GM12878 (cell line): ENCODE results near the gene ITGB2. TPM values are rescaled to one million over a fixed set of nuclear protein-coding genes. Genes with fewer than 3 reads are reported as not detected.

Source experiments
- ATAC-seq: fragments of 200-7000 bp; cut with Tn5 transposase; 3 replicates; pipeline ENCODE4 v1.9.1; 2020; ENCODE audit warnings: mild to moderate bottlenecking, moderate library complexity
- BruUV-seq: library from RNA; stranded (reverse); fragments of 400-500 nt; replicated peaks from 2 replicates; lab custom pipeline; 2021; lab: Mats Ljungman, UMichigan
- CTCF ChIA-PET: fragments of 300-600 bp; sonication (Branson Sonifier 250); formaldehyde crosslinking; extraction: SDS; loops from one replicate; lab custom pipeline; 2021; ENCODE audit warnings: inconsistent platforms; lab: Yijun Ruan, JAX
- POLR2A ChIA-PET: fragments of 350-600 bp; formaldehyde crosslinking; extraction: SDS; loops from one replicate; lab custom pipeline; 2021; ENCODE audit warnings: inconsistent platforms; lab: Charles Lee
- RAD21 ChIA-PET: fragments of 300-600 bp; sonication (Branson Sonifier 250); formaldehyde crosslinking; loops from one replicate; lab custom pipeline; 2023; ENCODE audit warnings: antibody characterized with exemption; ENCODE audit not compliant: unreplicated experiment; lab: Charles Lee
- SMC1A ChIA-PET: fragments of 300-600 bp; sonication (Branson Sonifier 250); formaldehyde crosslinking; loops from one replicate; lab custom pipeline; 2023; ENCODE audit not compliant: unreplicated experiment, uncharacterized antibody; lab: Charles Lee
- DNase-seq: peaks from one replicate; pipeline ENCODE4 v3.0.0-alpha.2; 2011; ENCODE audit warnings: low read depth, low spot score
- FAIRE-seq: peaks from 3 replicates; lab custom pipeline; 2011; peaks lifted over from hg19 to GRCh38; lab: Jason Lieb, UNC
- H2AFZ ChIP-seq: 2 replicates; pipeline ENCODE4 v1.6.0; 2011; ENCODE audit warnings: low read depth, low read length, control low read depth; ENCODE audit not compliant: control insufficient read depth
- H3K27ac ChIP-seq: 2 replicates; pipeline ENCODE4 v1.5.1; 2011; ENCODE audit warnings: control low read depth; ENCODE audit not compliant: control insufficient read depth, insufficient read depth
- H3K27me3 ChIP-seq, 2 experiments: replicated peaks in 1 of 2; 2 replicates each; pipeline versions ENCODE4 v1.6.0 to v1.6.1; 2011; ENCODE audit warnings: low read length in 1 of 2; ENCODE audit not compliant: control insufficient read depth in 2 of 2, insufficient read depth in 2 of 2
- H3K36me3 ChIP-seq, 2 experiments: 2 replicates each; pipeline ENCODE4 v1.5.1; 2011; ENCODE audit warnings: low read length in 1 of 2; ENCODE audit not compliant: control insufficient read depth in 2 of 2, insufficient read depth in 2 of 2
- H3K4me1 ChIP-seq: 2 replicates; pipeline ENCODE4 v1.6.1; 2011; ENCODE audit warnings: mild to moderate bottlenecking, low read length, moderate library complexity, mixed read lengths; ENCODE audit not compliant: control insufficient read depth, insufficient read depth
- H3K4me2 ChIP-seq: 2 replicates; pipeline ENCODE4 v1.6.0; 2011; ENCODE audit warnings: control low read depth; ENCODE audit not compliant: control insufficient read depth, insufficient read depth
- H3K4me3 ChIP-seq: fragments of 200-600 bp; sonication (generic); 2 replicates; pipeline ENCODE4 v1.5.1; 2016
- H3K79me2 ChIP-seq: 2 replicates; pipeline ENCODE4 v1.6.0; 2011; ENCODE audit warnings: low read length; ENCODE audit not compliant: control insufficient read depth, insufficient read depth
- H3K9ac ChIP-seq: 2 replicates; pipeline ENCODE4 v1.8.0; 2011; ENCODE audit warnings: low read length, control low read depth, mixed read lengths; ENCODE audit not compliant: control insufficient read depth, insufficient read depth
- H3K9me3 ChIP-seq: replicated peaks from 3 replicates; pipeline ENCODE4 v1.5.1; 2011; ENCODE audit warnings: mild to moderate bottlenecking, low read length; ENCODE audit not compliant: control insufficient read depth, insufficient read depth
- H4K20me1 ChIP-seq: 2 replicates; pipeline ENCODE4 v1.6.0; 2011; ENCODE audit not compliant: control insufficient read depth, insufficient read depth
- BMI1 ChIP-seq: fragments of 450-650 bp; IDR thresholded peaks from 2 replicates; pipeline ENCODE4 v1.6.1; 2016; ENCODE audit warnings: mild to moderate bottlenecking, moderate library complexity, borderline replicate concordance
- GABPA ChIP-seq: IDR thresholded peaks from 2 replicates; pipeline ENCODE4 v1.6.1; 2014; ENCODE audit warnings: antibody characterized with exemption, low read depth, mild to moderate bottlenecking, inconsistent platforms
- NFIC ChIP-seq: IDR thresholded peaks from 2 replicates; pipeline ENCODE4 v1.6.1; 2012; ENCODE audit warnings: low read depth, mild to moderate bottlenecking, inconsistent platforms, low read length, moderate library complexity
- SIX5 ChIP-seq: IDR thresholded peaks from 2 replicates; pipeline ENCODE4 v1.6.1; 2011; ENCODE audit warnings: mild to moderate bottlenecking, low read depth, low read length, moderate library complexity; ENCODE audit not compliant: severe bottlenecking
- TARDBP ChIP-seq: IDR thresholded peaks from 2 replicates; pipeline ENCODE4 v1.6.1; 2016; ENCODE audit warnings: borderline replicate concordance
- ZNF384 ChIP-seq: IDR thresholded peaks from 2 replicates; pipeline ENCODE4 v1.6.1; 2012; ENCODE audit warnings: low read depth, mild to moderate bottlenecking, low read length, improper control_type of control experiment, borderline replicate concordance
- WGBS: methylation state at CpG from one replicate; pipeline ENCODE4 v1.1.6; 2016; ENCODE audit warnings: low lambda C conversion rate; ENCODE audit not compliant: insufficient replicate concordance, insufficient coverage; ENCODE audit errors: missing lambda C conversion rate; 5-methylcytosine and 5-hydroxymethylcytosine counted together
- in situ Hi-C: fragments of 300-500 bp; cut with MboI; formaldehyde crosslinking; loops from 9 replicates; pipeline ENCODE4 v1.14.3; 2018; ENCODE audit warnings: mixed read lengths
- intact Hi-C: fragments of 100-400 bp; cut with micrococcal nuclease; formaldehyde crosslinking; loops from one replicate; pipeline ENCODE4 v1.14.2; 2022; ENCODE audit not compliant: unreplicated experiment
- polyA plus RNA-seq, 11 experiments: library from polyadenylated mRNA; depleted of rRNA in 4 of 11; unstranded in 6 of 11; stranded (reverse) in 5 of 11; fragments of >200 nt; fragmentation: Nextera tagmentation in 4 of 11; fragmentation: Illumina TruSeq in 1 of 11; extraction: Ambion mirVana in 4 of 11; extraction: Trizol in 1 of 11; gene quantifications; 1 replicate in 1 of 11; 2 replicates in 10 of 11; pipeline versions ENCODE4 v1.2.1 to v1.2.3, GENCODE V29; 2011 to 2016; ENCODE audit warnings: inconsistent platforms in 2 of 11, missing spikeins in 2 of 11, low read depth in 1 of 11
- total RNA-seq, 4 experiments: library from RNA; depleted of rRNA in 3 of 4; stranded (reverse); fragments of >200 nt in 3 of 4; fragmentation: Illumina TruSeq in 1 of 4; extraction: Trizol in 1 of 4; gene quantifications; 2 replicates each; pipeline versions ENCODE4 v1.2.1 to v1.2.3, GENCODE V29; 2013 to 2021
- TF ChIP-seq, protein P1 (sequence below): fragments of 450-650 bp; IDR thresholded peaks from 2 replicates; pipeline ENCODE4 v1.6.1; 2017; ENCODE audit warnings: mild to moderate bottlenecking
- TF ChIP-seq, protein P2 (sequence below), 3 experiments: IDR thresholded peaks in 2 of 3; conservative IDR thresholded peaks in 1 of 3; 2 replicates each; pipeline ENCODE4 v1.5.1; 2011; ENCODE audit warnings: low read depth in 3 of 3, low read length in 3 of 3, mild to moderate bottlenecking in 3 of 3, control low read depth in 2 of 3, moderate library complexity in 2 of 3, inconsistent platforms in 1 of 3, mixed read lengths in 1 of 3; ENCODE audit not compliant: control insufficient read depth in 2 of 3, insufficient read depth in 1 of 3; ENCODE audit errors: extremely low read depth in 1 of 3

The ITGB2 gene
- total and polyA plus RNA-seq, 10 of the 15 experiments (the other 5 are each of a cell fraction or from before 2014, with no cell fraction given): 8.0 to 172 (median 58.9) TPM

DNA sequence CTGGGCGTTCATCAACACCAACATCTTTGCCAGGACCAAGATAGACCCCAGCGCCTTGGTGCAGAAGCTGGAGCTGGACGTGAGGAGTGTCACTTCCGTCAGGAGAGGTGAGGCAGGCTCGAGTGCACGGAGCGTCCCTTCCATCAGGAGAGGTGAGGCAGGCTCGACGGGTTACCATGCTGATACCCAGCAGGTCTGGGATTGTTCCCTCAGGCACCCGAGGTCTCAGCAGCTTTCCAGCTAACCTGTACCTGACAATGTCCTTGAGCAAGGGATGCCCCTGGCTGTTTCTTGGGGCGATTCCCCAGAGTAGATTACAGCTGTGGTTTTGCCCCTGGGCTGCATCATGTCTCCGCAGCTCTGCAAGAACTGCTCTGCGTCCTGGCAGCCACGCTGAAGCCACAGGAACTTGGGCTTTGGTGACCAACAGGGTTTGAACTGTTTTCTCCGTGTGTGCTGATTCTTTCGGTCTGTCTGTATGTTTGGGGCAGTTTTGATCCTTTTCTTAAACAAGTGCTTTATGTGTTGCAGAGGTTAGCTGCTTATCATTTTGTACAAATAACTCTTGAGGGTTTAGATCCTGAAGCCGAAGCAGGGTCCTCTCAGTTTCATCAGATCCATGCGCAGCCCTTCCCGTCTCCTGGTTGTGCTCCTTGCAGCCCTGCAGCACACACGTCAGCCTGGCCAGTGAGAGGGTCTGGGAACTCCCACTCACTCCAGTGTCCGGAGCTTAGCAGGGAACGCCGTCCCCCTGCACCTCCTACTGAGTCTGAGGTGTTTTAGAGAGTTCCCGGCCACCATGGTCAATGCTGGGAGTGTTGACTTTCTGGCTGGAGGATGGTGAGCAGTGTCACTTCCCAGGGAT, 23.2 kb upstream of the ITGB2 start:
- Histone ChIP-seq H2AFZ (no peak overlapping the region), H3K4me2 (peak overlapping the region; percentile 64), H4K20me1 (peaks cover 3% of the 10 kb centered on the region; the same call in 1 of the 2 replicates), H3K9me3 (no peaks in the 10 kb centered on the region), H3K4me3 (no peak overlapping the region), H3K27me3 (no peaks in the 10 kb centered on the region), H3K4me1 (peaks cover 18% of the 10 kb centered on the region), H3K27ac (no peak overlapping the region)
- intact Hi-C loops: no loop called here
- CTCF ChIA-PET: interaction anchor here (0.9 to 11.8 kb wide), 7 partner anchors 12 to 327 kb away, joined by 3 to 235 read pairs (median 9); no protein-coding TSS in a partner anchor
- POLR2A ChIA-PET: no interaction called here
- no peak for FAIRE-seq
- RAD21 ChIA-PET: interaction anchor here (1.1 to 2.4 kb wide), 3 partner anchors 16 to 194 kb away, joined by 4 to 7 read pairs (median 6); partner anchors contain the start of gene UBE2G2
- WGBS: 84% methylated on average over 24 of the region's 24 CpGs
- TF ChIP-seq NFIC: no peak
- no peak for TF ChIP-seq TARDBP
- TF ChIP-seq ZNF384: no peak
- TF ChIP-seq, protein P1, sequence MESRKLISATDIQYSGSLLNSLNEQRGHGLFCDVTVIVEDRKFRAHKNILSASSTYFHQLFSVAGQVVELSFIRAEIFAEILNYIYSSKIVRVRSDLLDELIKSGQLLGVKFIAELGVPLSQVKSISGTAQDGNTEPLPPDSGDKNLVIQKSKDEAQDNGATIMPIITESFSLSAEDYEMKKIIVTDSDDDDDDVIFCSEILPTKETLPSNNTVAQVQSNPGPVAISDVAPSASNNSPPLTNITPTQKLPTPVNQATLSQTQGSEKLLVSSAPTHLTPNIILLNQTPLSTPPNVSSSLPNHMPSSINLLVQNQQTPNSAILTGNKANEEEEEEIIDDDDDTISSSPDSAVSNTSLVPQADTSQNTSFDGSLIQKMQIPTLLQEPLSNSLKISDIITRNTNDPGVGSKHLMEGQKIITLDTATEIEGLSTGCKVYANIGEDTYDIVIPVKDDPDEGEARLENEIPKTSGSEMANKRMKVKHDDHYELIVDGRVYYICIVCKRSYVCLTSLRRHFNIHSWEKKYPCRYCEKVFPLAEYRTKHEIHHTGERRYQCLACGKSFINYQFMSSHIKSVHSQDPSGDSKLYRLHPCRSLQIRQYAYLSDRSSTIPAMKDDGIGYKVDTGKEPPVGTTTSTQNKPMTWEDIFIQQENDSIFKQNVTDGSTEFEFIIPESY: no peak
- no peak for TF ChIP-seq GABPA
- TF ChIP-seq, protein P2, sequence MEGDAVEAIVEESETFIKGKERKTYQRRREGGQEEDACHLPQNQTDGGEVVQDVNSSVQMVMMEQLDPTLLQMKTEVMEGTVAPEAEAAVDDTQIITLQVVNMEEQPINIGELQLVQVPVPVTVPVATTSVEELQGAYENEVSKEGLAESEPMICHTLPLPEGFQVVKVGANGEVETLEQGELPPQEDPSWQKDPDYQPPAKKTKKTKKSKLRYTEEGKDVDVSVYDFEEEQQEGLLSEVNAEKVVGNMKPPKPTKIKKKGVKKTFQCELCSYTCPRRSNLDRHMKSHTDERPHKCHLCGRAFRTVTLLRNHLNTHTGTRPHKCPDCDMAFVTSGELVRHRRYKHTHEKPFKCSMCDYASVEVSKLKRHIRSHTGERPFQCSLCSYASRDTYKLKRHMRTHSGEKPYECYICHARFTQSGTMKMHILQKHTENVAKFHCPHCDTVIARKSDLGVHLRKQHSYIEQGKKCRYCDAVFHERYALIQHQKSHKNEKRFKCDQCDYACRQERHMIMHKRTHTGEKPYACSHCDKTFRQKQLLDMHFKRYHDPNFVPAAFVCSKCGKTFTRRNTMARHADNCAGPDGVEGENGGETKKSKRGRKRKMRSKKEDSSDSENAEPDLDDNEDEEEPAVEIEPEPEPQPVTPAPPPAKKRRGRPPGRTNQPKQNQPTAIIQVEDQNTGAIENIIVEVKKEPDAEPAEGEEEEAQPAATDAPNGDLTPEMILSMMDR (IDR thresholded peaks at IDR 0.05 in 2 of 3, conservative IDR thresholded peaks at IDR 0.05 in 1 of 3; ENCODE audit: control insufficient read depth in 2 of 3, extremely low read depth in 1 of 3, insufficient read depth in 1 of 3, low read depth in 3 of 3, low read length in 3 of 3): no peak
- no peak for TF ChIP-seq BMI1
- TF ChIP-seq SIX5: no peak
- TF ChIP-seq, all 136 proteins: peak for 0
- in situ Hi-C loops: no loop called here
- peaks cover 3 to 18% of the 10 kb centered on the region in 2 experiments; a peak in 2 of 4 replicates for H3K36me3 ChIP-seq
- H3K9ac ChIP-seq: no peak overlapping the region
- SMC1A ChIA-PET: interaction anchor here (0.7 to 12.3 kb wide), 6 partner anchors 8 to 196 kb away, joined by 3 to 153 read pairs (median 3); partner anchors contain the start of gene UBE2G2
- ATAC-seq (no peak), DNase-seq (no peak)
- no TSS peak for BruUV-seq
- peaks cover 35% of the 10 kb centered on the region for H3K79me2 ChIP-seq
